Dermis blood vessel endothelial cell (primary cell): ENCODE measurements around the gene MUSK. TPM values are rescaled to one million over a fixed set of nuclear protein-coding genes. Genes with fewer than 3 reads are reported as not detected.
"Not testable (repeated sequence)": the region's sequence is repeated elsewhere in the genome, so short reads cannot be mapped to it uniquely, and the experiment has no call there.

Experiments
- DNase-seq: peaks from one replicate; pipeline ENCODE4 v3.0.0; 2010
- total RNA-seq: library from RNA; depleted of rRNA; stranded (reverse); fragments of >200 nt; gene quantifications from 2 replicates; pipeline ENCODE4 v1.2.3, GENCODE V29; 2014

MUSK gene
- total RNA-seq, 1 donor from 2014 or later, result not detected

DNA sequence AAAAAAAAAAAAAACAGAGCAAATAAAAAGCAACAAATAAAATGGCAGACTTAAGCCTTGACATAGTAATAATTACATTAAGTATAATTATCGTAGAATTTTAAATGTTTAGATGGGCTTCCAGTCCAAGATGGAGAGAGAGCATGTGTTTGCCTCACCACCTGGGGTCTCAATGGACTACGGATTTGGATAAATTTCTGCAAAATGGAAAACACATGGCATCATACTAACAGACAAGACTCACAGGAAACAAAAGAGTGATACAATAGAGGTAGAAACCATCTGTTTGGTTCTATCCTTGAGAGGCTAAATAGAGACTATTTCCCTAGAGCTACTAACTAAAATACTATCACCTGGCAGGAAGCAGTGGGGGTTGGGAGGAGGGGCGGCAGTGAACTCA is 144.3 kb downstream of the MUSK start:
- DNase-seq, result no peak

DNA sequence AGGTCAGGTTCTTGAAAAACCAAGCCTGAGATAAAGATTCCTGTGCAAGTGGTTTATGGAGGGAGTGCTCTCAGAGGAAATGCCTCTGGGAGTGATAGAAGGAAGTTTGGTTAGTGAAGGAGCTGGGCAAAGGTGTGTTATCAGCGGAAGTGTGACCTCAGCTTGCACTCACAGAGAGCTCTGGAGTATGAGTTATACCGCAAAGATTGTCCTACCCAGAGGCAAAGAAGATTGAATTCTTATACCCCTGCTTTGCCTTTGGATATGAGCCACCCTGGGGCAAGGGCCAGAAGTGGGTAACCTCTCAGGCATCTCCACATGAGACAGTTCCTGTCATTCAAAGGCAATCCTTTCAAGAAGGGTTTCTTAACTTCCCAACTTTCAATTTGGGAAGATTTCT is 145.6 kb downstream of the MUSK start:
- no peak for DNase-seq

DNA sequence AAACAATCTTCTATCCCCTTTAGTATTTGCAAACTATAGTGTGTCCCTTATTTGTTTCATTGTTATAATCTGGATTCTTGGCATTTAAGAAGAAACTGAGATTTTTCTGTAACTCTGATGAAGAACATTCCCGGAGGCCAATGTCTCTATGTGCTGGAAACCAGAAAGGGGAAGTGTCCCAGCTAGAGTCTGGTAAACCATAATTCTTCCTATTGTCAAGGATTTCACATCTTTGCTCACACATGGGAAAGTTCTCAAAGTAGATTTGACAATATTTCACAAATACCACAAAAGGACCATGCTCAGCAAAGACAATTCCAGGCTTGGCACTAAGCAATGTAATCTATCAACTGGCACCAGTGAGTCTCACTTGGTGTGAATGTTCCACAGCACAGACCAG is 146.8 kb downstream of the MUSK start:
- no peak for DNase-seq

DNA sequence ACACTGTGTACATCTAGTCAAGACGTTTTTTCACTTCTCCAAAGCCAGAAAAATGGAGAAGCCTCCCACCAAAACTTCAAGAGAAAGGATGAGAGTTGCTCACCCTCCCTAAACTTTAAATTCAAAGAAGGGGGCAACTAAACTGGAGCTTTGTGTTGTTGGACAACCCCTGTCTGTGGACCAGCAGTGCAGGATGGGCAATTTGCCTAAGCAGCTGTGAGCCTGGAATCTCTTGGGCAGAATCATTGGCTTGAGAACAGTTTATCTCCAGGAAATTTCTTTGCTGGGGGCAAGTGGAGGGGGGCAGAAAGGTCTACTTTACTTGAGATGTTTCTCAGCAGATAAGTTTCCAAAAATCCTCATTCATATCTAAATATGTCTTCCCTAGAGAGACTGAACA is 151.8 kb downstream of the MUSK start:
- DNase-seq, result no peak

DNA sequence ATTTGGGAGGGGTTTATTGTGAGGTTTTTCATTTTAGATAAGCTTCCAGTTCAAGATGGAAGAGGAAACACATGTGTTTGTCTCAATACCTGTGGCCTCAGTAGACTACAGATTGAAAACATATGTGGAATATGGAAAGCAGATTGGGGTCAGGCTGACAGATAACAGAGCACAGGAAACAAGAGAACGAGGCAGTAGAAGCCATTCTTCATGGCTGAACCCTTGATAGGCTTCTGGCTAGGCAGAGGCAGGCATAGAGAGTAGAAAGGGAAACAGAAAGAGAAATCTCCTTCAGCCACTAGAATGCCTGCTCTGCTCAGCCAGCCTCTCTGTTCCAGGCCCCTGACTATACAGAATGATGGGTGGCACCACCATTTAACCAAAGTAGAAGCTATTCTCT is 152.5 kb downstream of the MUSK start:
- no peak for DNase-seq

DNA sequence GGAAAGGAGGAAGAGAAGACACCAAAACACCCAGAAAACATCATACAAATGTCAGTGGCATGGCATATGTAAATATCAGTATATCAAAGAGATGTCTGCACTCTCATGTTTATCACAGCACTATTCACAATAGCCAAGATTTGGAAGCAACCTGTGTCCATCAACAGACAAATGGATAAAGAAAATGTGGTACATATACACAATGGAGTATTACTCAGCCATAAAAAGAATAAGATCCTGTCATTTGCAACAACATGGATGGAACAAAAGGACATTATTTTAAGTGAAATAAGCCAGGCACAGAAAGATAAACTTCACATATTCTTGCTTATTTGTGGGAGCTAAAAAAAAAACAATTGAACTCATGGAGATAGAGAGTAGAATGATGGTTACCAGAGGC is 156.5 kb downstream of the MUSK start:
- DNase-seq, result not testable (repeated sequence)

DNA sequence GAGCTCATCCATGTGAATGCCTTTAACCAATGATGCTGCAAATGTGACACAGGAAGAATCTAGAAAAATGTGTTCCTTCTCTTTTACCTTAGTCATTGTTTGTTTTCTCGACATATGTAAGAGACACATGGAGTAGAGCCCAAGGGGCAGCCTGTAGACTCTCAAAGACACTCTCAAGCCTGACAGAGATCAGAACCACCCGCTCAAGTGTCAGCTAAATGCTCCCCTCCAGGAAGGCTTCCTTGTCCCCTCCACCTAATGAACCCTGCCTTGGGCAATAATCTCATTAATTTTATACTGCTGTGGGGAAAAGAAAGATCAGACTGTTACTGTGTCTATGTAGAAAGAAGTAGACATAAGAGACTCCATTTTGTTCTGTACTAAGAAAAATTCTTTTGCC is 157.4 kb downstream of the MUSK start:
- no peak for DNase-seq

DNA sequence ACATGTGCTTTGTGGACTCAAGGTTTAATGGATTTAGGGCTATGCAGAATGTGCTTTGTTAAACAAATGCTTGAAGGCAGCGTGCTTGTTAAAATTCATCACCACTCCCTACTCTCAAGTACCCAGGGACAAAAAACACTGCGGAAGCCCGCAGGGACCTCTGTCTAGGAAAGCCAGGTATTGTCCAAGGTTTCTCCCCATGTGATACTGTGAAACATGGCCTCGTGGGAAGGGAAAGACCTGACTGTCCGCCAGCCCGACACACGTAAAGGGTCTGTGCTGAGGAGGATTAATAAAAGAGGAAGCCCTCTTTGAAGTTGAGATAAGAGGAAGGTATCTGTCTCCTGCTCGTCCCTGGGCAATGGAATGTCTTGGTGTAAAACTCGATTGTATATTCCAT is 157.8 kb downstream of the MUSK start:
- not testable (repeated sequence) for DNase-seq

DNA sequence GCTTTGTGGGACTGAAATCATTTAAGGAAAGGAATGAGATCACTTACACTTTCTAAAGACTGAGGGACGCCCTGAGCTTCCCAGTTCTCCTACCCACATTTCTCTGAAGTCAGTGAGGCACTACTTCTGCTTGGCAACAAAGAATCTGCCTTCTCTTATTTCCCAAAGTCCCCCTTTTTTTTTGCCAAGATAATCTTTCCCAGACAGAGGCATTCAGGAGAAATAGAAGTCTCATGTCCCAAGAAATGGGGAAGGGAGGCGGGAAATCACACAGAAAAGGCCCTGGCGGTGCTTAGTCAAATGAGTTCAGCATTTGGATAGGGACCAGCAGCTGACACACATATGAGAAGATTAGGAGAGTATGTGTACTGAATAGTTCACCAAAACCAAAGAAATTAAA is 159.7 kb downstream of the MUSK start:
- no peak for DNase-seq

DNA sequence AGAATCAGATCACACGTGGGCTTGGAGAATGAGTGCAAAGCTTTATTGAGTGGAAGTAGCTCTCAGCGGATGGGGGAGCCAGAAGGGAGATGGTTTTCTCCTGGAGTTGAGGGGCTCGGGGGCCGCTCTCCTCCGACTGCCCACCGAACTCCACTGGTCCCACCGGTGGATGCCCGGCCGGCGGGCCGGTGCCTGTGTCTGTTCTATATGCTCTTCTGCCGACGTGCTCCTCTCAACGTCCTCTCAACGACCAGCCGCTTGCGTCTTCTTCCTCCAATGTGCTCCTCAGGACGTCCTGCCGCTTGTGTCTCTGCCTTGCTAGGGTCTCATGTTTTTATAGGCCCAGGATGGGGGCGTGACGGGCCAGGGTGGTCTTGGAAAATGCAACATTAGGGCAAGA is 161.9 kb downstream of the MUSK start:
- DNase-seq, result no peak

DNA sequence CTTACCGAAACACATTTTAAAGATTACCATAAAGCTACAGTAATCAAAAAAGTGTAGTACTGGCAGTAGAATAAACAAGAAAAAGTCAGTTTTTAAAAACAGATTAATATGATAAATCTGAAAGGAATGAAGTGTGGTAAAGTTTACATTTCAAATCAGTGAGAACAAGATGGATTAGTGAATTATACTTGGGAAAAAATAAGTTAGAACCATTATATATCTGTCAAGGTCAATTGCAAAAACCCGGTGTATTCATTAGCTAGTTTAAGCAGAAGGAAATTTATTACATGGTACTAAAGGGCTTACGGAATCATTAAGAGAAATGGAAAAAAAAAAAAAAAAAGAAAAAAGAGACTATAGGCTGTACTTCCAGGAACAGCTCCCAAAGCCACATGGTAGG is 164.3 kb downstream of the MUSK start:
- DNase-seq, result no peak

DNA sequence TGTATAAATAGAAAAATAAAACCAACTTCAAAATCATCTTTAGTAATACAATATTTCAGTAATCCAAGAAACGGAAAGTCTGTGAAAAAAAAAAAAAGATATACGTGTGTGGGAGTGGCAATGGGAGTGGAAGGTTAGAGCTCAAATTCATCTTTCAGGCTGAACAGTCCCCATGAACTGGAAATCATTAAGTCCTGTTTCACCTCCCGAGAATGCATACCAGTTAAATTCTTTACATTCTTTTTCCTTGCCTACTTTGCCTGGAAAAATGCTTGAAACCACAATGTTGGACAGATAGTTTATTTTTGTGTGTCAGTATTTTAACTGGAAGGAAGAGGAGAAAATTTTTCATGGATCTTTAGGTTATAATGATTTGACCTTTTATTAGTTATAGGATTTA is 166.8 kb downstream of the MUSK start:
- DNase-seq, result no peak

DNA sequence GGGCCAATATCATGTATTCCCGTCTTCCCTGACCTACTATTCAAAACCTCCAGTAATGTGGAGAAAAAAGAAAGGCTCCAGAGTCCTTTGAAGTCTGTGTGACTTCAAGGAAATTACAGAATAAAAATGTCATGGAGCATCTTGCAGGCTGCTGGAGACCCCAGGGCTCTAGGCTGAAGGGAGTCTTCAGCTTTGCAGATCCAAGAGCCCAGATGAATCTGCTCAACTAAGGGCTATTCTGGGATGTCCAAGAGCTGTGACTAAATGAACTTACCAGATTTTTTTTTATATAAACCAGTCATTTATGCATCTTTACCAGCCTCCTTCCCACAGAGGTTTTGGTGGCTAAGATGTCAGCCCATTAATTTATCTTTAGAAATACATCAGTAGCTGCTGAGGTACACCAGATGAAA is 167.3 kb downstream of the MUSK start:
- no peak for DNase-seq

DNA sequence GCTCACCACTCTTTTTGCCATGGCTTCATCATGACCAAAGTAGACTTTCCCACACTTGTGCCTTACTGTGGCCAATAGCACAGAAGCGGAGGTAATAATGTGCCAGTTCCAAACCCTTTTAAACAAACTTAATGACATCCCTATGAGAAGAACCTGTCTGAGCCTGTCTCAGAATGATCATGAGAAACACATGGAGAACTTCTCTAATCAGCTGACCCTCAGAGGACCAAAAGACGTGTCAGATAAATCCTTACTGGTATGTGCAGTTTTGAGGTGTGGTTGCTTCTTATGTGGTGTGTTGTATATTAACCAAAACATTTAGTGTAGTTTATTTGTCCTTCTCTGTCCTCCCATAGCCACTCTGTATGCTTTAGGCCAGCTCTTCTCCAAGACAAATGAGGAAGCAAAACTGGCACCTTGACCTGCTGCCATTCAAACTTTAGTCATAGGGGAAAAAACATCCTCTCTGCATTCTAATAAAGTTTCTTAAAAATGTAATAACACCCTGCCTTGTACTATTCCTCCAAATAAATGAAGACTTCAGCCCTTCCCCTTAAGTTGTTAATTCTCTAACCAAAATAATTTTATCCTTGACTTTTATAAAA is 168.9 kb downstream of the MUSK start:
- no peak for DNase-seq

DNA sequence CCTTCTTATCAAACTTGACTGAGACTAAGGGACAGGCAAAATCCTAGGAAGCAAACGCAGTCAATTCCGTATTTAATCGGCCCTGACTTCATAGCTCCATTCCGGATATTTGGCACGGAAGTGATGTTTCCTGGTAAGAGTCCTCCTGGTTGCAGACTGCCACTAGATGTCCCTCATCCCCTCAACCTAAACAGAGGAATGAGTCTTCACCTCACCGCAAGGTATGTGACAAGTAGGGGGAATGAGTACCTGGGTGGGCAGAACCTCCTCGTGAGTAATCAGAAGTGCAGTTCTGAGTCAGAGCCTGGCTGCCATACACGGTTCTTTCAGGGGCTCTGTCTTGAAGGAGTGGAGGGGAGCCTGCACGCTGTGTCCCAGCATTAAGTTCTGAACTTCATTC is 173.6 kb downstream of the MUSK start:
- DNase-seq, result no peak

DNA sequence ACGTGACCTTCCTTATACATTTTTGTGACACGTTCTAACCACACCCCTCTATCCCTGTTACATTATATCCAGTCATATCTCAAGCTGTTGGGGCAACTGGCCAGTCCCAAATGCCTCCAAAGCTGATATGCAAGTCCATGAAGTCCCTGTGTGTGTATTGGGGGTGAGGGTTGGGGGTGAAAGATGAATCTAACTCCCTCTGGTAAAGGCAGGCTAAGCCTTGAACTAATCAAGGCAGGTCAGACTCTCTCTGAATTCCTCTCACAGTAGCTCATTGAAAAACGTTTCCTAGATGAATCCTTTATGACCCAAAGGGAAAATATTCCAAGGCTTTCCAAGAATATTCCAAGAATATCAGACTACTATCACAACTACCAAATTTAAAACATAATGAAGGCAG is 174.4 kb downstream of the MUSK start:
- DNase-seq, result no peak

DNA sequence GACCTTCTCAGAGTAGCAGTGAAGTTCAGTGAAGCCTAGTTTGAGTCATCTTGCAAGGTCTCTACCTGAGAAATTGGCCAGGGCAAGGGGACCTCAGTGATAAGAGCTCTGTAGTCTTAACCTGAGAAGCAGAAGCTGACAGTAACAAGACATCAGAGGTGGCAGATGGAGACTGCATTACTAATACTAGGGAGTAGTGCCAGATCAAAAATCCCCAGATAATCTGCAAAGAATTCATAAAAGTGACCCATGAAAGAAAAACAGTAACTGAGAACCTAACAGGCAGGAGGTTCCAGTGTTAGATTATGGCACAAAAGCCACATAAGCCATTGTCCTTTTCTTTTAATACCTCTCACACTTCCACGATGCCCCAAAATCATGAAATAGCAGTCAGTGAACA is 175.5 kb downstream of the MUSK start:
- no peak for DNase-seq

DNA sequence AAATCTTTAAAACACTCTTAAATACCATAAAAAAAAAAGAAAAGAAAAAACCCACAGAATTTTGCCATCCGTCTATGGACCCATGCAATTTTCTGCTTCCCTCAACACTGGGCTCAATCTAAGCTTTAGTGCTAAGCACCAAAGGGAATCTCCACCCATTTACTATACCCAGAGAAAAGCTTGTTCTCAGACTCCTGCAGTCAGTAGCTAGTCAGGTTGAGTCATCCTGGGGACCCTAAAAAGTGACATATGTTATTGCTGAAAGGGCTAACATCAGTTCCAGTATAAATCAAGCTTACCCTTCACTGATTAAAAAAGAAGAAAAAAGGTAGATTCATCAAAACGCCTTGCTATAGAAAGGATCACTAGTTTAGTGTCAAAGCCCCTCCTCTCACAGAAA is 177.6 kb downstream of the MUSK start:
- DNase-seq, result no peak

DNA sequence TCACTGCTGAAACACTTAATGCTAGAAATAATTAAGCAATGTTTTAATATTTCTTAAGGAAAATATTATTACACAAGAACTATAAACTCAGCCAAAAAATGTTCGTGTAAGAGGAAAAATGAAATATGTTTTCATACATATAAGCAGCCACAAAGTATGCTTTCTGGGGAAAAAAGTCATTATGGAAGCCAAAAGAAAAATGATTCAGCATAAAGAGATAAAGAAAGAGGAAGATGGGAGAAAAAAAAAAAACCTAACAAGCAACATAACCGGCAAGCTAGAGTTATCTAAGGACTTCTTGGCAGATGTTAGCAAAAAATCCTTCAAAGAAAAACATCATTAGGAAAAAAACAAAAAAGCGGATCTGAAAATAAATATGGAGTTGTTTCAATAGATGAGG is 179.1 kb downstream of the MUSK start:
- DNase-seq, result no peak

DNA sequence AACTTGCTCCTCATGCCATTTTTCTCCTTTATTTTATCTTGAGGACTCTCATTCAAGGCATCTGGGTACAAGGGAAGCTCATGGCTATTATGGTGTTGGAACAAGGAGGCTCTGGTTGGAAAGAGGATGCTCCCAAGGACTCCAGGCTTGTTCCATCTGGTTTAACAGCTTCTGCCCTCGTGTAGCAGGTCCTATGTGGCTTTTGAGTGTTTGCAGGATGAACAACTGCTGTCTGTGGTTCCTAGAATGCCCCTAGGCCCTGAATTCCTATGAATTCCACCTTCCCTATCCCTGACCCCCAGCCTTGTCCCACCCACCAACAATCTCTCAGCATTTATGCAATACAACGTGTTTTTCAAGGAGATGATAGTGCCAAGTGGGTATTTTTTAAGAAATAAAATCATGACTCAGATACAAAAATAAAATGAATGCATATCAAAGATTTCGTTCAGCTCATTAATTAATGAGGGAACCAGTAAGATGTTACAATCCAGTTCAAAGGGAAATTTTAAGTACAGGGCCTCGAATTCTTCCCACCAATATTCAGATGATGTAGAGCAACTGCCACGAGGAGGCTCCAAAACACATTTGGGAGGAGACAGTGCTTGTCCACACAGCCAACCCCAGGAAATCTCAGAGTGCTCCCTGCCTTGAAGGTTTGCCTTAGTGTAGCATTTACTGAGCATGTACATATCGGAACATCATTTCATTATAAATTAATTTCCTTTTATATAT is 182.0 kb downstream of the MUSK start:
- no peak for DNase-seq
